ENCODE measurements around the gene CRB1.

CRB1 gene

GRCh38 chr1:197285526-197286205 is 17.6 kb downstream of the CRB1 start:
- Histone ChIP-seq H3K9me2 (ENCODE audit: low read depth, low read length) (no peaks in the 10 kb centered on the region), H3F3A (ENCODE audit: insufficient read depth, low read length) (no peaks in the 10 kb centered on the region), H4K20me1 (ENCODE audit: insufficient read depth, low read length) (no peaks in the 10 kb centered on the region), H3K9me3 (ENCODE audit: low read length) (no peaks in the 10 kb centered on the region), H3K4me2 (ENCODE audit: low read length) (no peak overlapping the region), H3K4me1 (ENCODE audit: insufficient read depth, low read length, severe bottlenecking) (no peaks in the 10 kb centered on the region), H3K27ac (ENCODE audit: low read depth, low read length, poor library complexity, severe bottlenecking) (no peak overlapping the region), H3K27me3 (ENCODE audit: insufficient read depth, low read length) (no peaks in the 10 kb centered on the region), H3K4me3 (ENCODE audit: low read depth, low read length, poor library complexity, severe bottlenecking) (no peak overlapping the region), H3K79me2 (ENCODE audit: insufficient read depth, low read length) (no peaks in the 10 kb centered on the region), H3K36me3 (ENCODE audit: insufficient read depth, low read length) (no peaks in the 10 kb centered on the region), H2AFZ (ENCODE audit: low read length) (no peak overlapping the region), H3K9ac (ENCODE audit: low read length) (no peak overlapping the region)
- TF ChIP-seq CTCF (IDR thresholded peaks at IDR 0.05; ENCODE audit: low read length) (no peak), EZH2 (IDR thresholded peaks at IDR 0.05; ENCODE audit: borderline replicate concordance, low read length) (no peak)

DNA sequence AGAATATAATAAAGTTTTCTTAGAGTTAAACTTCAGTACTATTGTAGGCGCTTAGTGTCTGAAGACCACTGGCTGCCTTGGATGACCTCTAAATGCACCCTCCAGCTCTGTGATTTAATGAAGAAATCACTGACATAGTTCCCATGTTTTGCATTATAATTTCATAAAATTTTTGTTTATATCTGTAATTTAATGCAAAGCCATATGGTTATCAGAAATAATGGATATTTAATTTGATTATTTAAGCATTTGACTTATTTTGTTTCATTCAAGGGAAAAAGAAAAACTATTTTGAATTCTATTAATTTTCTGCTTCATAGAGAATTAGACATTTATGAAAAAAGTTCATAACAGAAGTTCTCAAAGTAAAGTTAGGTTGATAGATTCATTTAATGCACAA is 18.6 kb downstream of the CRB1 start:
- H3K27me3 ChIP-seq (ENCODE audit: insufficient read depth, low read length): no peaks in the 10 kb centered on the region
- H4K20me1 ChIP-seq (ENCODE audit: insufficient read depth, low read length): no peaks in the 10 kb centered on the region
- no peak overlapping the region for H3K4me2 ChIP-seq (ENCODE audit: low read length)
- H3K27ac ChIP-seq (ENCODE audit: low read depth, low read length, poor library complexity, severe bottlenecking): no peak overlapping the region
- no peaks in the 10 kb centered on the region for H3F3A ChIP-seq (ENCODE audit: insufficient read depth, low read length)
- no peaks in the 10 kb centered on the region for H3K36me3 ChIP-seq (ENCODE audit: insufficient read depth, low read length)
- no peaks in the 10 kb centered on the region for H3K9me2 ChIP-seq (ENCODE audit: low read depth, low read length)
- no peak overlapping the region for H3K4me3 ChIP-seq (ENCODE audit: low read depth, low read length, poor library complexity, severe bottlenecking)
- H2AFZ ChIP-seq (ENCODE audit: low read length): no peak overlapping the region
- no peaks in the 10 kb centered on the region for H3K79me2 ChIP-seq (ENCODE audit: insufficient read depth, low read length)
- TF ChIP-seq EZH2 (IDR thresholded peaks at IDR 0.05; ENCODE audit: borderline replicate concordance, low read length): no peak
- no peak for TF ChIP-seq CTCF (IDR thresholded peaks at IDR 0.05; ENCODE audit: low read length)
- no peaks in the 10 kb centered on the region for H3K9me3 ChIP-seq (ENCODE audit: low read length)
- no peak overlapping the region for H3K9ac ChIP-seq (ENCODE audit: low read length)
- H3K4me1 ChIP-seq (ENCODE audit: insufficient read depth, low read length, severe bottlenecking): no peaks in the 10 kb centered on the region

GRCh38 chr1:197287863-197288262 is 19.8 kb downstream of the CRB1 start:
- Histone ChIP-seq H2AFZ (ENCODE audit: low read length) (no peak overlapping the region), H3F3A (ENCODE audit: insufficient read depth, low read length) (no peaks in the 10 kb centered on the region), H3K9me2 (ENCODE audit: low read depth, low read length) (no peaks in the 10 kb centered on the region), H3K79me2 (ENCODE audit: insufficient read depth, low read length) (no peaks in the 10 kb centered on the region), H3K4me3 (ENCODE audit: low read depth, low read length, poor library complexity, severe bottlenecking) (no peak overlapping the region), H3K4me1 (ENCODE audit: insufficient read depth, low read length, severe bottlenecking) (no peaks in the 10 kb centered on the region), H3K9ac (ENCODE audit: low read length) (no peak overlapping the region), H3K36me3 (ENCODE audit: insufficient read depth, low read length) (no peaks in the 10 kb centered on the region), H3K27ac (ENCODE audit: low read depth, low read length, poor library complexity, severe bottlenecking) (no peak overlapping the region), H3K4me2 (ENCODE audit: low read length) (no peak overlapping the region), H3K27me3 (ENCODE audit: insufficient read depth, low read length) (no peaks in the 10 kb centered on the region), H4K20me1 (ENCODE audit: insufficient read depth, low read length) (no peaks in the 10 kb centered on the region), H3K9me3 (ENCODE audit: low read length) (no peaks in the 10 kb centered on the region)
- TF ChIP-seq CTCF (IDR thresholded peaks at IDR 0.05; ENCODE audit: low read length) (no peak), EZH2 (IDR thresholded peaks at IDR 0.05; ENCODE audit: borderline replicate concordance, low read length) (no peak)

All from OCI-LY1 (cell line).